HepG2 (cell line): ENCODE data around the gene DLL4. TPM values are rescaled to one million over a fixed set of nuclear protein-coding genes. Genes with fewer than 3 reads are reported as not detected.

Source experiments
- ATAC-seq: fragments of 200-7000 bp; cut with Tn5 transposase; 3 replicates; pipeline ENCODE4 v1.9.1; 2020; ENCODE audit warnings: mild to moderate bottlenecking, moderate library complexity
- BruUV-seq: library from RNA; stranded (reverse); fragments of 400-500 nt; replicated peaks from 2 replicates; lab custom pipeline; 2021; lab: Mats Ljungman, UMichigan
- CTCF ChIA-PET: fragments of 300-600 bp; formaldehyde crosslinking; extraction: SDS; loops from one replicate; lab custom pipeline; 2021; ENCODE audit warnings: low total read pairs, inconsistent platforms, low intra/inter-chr PET ratio; lab: Yijun Ruan, JAX
- POLR2A ChIA-PET: fragments of 350-600 bp; sonication (Branson Sonifier 250); formaldehyde crosslinking; loops from one replicate; lab custom pipeline; 2020; ENCODE audit warnings: antibody characterized with exemption, inconsistent platforms; lab: Yijun Ruan, JAX
- DNase-seq: peaks from one replicate; pipeline ENCODE4 v3.0.0-alpha.2; 2015; ENCODE audit warnings: low spot score
- FAIRE-seq: peaks from 3 replicates; lab custom pipeline; 2011; peaks lifted over from hg19 to GRCh38; lab: Jason Lieb, UNC
- H2AFZ ChIP-seq: one replicate; pipeline ENCODE4 v1.6.1; 2011; ENCODE audit warnings: low read length, inconsistent platforms
- H3K27ac ChIP-seq: fragments of 300-600 bp; 3 replicates; pipeline ENCODE4 v1.8.0; 2011; ENCODE audit warnings: mixed run types, mild to moderate bottlenecking, mixed read lengths, low read length, inconsistent platforms; ENCODE audit not compliant: insufficient read depth; ENCODE audit errors: extremely low read length
- H3K27me3 ChIP-seq, 2 experiments: fragments of 200-600 bp in 1 of 2; 2 replicates in 1 of 2; 3 replicates in 1 of 2; pipeline versions ENCODE4 v1.6.0 to v1.8.0; 2011; ENCODE audit warnings: low read length in 2 of 2, mild to moderate bottlenecking in 2 of 2, moderate library complexity in 2 of 2, inconsistent platforms in 1 of 2; ENCODE audit not compliant: insufficient read depth in 2 of 2, control insufficient read depth in 1 of 2
- H3K36me3 ChIP-seq, 2 experiments: fragments of 200-600 bp in 1 of 2; replicated peaks in 1 of 2; 2 replicates in 1 of 2; 3 replicates in 1 of 2; pipeline versions ENCODE4 v1.5.1 to v1.8.0; 2011; ENCODE audit warnings: low read length in 2 of 2, inconsistent platforms in 1 of 2; ENCODE audit not compliant: insufficient read depth in 2 of 2, control insufficient read depth in 1 of 2
- H3K4me1 ChIP-seq: 2 replicates; pipeline ENCODE4 v1.5.1; 2012; ENCODE audit warnings: low read length, inconsistent platforms; ENCODE audit not compliant: insufficient read depth
- H3K4me2 ChIP-seq: 2 replicates; pipeline ENCODE4 v1.6.0; 2011; ENCODE audit warnings: low read depth, low read length, inconsistent platforms
- H3K4me3 ChIP-seq, 3 experiments: fragments of 200-600 bp in 1 of 3; sonication (generic), shearing (Covaris generic) in 1 of 3; replicated peaks in 1 of 3; 2 replicates each; pipeline ENCODE4 v1.5.1; 2011 to 2016; ENCODE audit warnings: low read length in 3 of 3, inconsistent platforms in 2 of 3, low read depth in 2 of 3, mild to moderate bottlenecking in 2 of 3, control low read depth in 1 of 3, mixed read lengths in 1 of 3; ENCODE audit not compliant: insufficient read depth in 1 of 3
- H3K79me2 ChIP-seq: one replicate; pipeline ENCODE4 v1.6.1; 2011; ENCODE audit warnings: low read length, inconsistent platforms; ENCODE audit not compliant: insufficient read depth
- H3K9ac ChIP-seq: 2 replicates; pipeline ENCODE4 v1.6.0; 2011; ENCODE audit warnings: mild to moderate bottlenecking, low read depth, low read length, inconsistent platforms; ENCODE audit not compliant: insufficient read depth
- H3K9me3 ChIP-seq: 2 replicates; pipeline ENCODE4 v1.5.1; 2012; ENCODE audit warnings: mild to moderate bottlenecking, low read length
- H4K20me1 ChIP-seq: 2 replicates; pipeline ENCODE4 v1.6.0; 2011; ENCODE audit warnings: inconsistent platforms, mild to moderate bottlenecking, low read length, moderate library complexity; ENCODE audit not compliant: insufficient read depth
- ATF1 ChIP-seq: IDR thresholded peaks from 2 replicates; pipeline ENCODE4 v1.6.1; 2016; ENCODE audit warnings: mild to moderate bottlenecking, control low read depth
- ETV5 ChIP-seq: IDR thresholded peaks from 2 replicates; pipeline ENCODE4 v1.6.1; 2018; ENCODE audit warnings: missing biosample characterization, missing genetic modification reagents, inconsistent platforms, borderline replicate concordance
- HNRNPH1 ChIP-seq: fragments of 200-400 bp; formaldehyde crosslinking; optimal IDR thresholded peaks from 2 replicates; pipeline ENCODE3; 2017; ENCODE audit warnings: mild to moderate bottlenecking, low read depth, low read length
- IKZF1 ChIP-seq: fragments of 450-650 bp; IDR thresholded peaks from 2 replicates; pipeline ENCODE4 v1.7.1; 2016
- SP5 ChIP-seq: IDR thresholded peaks from 2 replicates; pipeline ENCODE4 v1.6.1; 2016; ENCODE audit warnings: low read depth, borderline replicate concordance
- TAF1 ChIP-seq: sonication (generic); formaldehyde crosslinking; IDR thresholded peaks from 2 replicates; pipeline ENCODE4 v1.4.0; 2020; ENCODE audit warnings: missing genetic modification reagents
- TRIM24 ChIP-seq: sonication (generic); formaldehyde crosslinking; IDR thresholded peaks from 2 replicates; pipeline ENCODE4 v1.8.0; 2022; ENCODE audit warnings: mild to moderate bottlenecking, missing genetic modification reagents
- ZNF143 ChIP-seq: sonication (generic); formaldehyde crosslinking; IDR thresholded peaks from 2 replicates; pipeline ENCODE4 v1.4.0; 2020; ENCODE audit warnings: missing genetic modification reagents
- ZNF510 ChIP-seq: sonication (generic); formaldehyde crosslinking; IDR thresholded peaks from 2 replicates; pipeline ENCODE4 v1.4.0; 2020; ENCODE audit warnings: low read depth, mild to moderate bottlenecking, missing genetic modification reagents
- ZNF619 ChIP-seq: sonication (generic); formaldehyde crosslinking; IDR thresholded peaks from 2 replicates; pipeline ENCODE4 v1.4.0; 2020; ENCODE audit warnings: mild to moderate bottlenecking, missing genetic modification reagents
- ZNF652 ChIP-seq: IDR thresholded peaks from 2 replicates; pipeline ENCODE4 v1.6.1; 2016; ENCODE audit warnings: low read depth, borderline replicate concordance
- ZNF883 ChIP-seq: sonication (generic); formaldehyde crosslinking; IDR thresholded peaks from 2 replicates; pipeline ENCODE4 v1.5.1; 2020; ENCODE audit warnings: mild to moderate bottlenecking, missing genetic modification reagents; ENCODE audit errors: not compliant biosample characterization
- WGBS: methylation state at CpG from one replicate; pipeline ENCODE4 v1.1.6; 2017; ENCODE audit warnings: low lambda C conversion rate; 5-methylcytosine and 5-hydroxymethylcytosine counted together
- in situ Hi-C: cut with HindIII; loops from 2 replicates; pipeline ENCODE4 v1.10.0; 2017; ENCODE audit warnings: low pct_unique_long_range_greater_than_20kb; ENCODE audit not compliant: extremely low pct_ligation_motif_present
- intact Hi-C: fragments of 100-400 bp; cut with micrococcal nuclease; formaldehyde crosslinking; loops from one replicate; pipeline ENCODE4 v1.10.0; 2022; ENCODE audit not compliant: unreplicated experiment
- polyA plus RNA-seq, 8 experiments: library from polyadenylated mRNA; depleted of rRNA in 3 of 8; stranded (reverse) in 7 of 8; unstranded in 1 of 8; fragments of >200 nt; fragmentation: Illumina TruSeq in 4 of 8; extraction: Trizol in 4 of 8; gene quantifications; 2 replicates each; pipeline versions ENCODE4 v1.2.1 to v1.2.3, GENCODE V29; 2011 to 2016; ENCODE audit warnings: low read depth in 4 of 8, missing spikeins in 1 of 8, mixed read lengths in 1 of 8; ENCODE audit not compliant: insufficient read depth in 1 of 8
- total RNA-seq, 5 experiments: library from RNA; depleted of rRNA; stranded (reverse); fragments of >200 nt; fragmentation: Illumina TruSeq; extraction: Trizol; gene quantifications; 2 replicates each; pipeline ENCODE4 v1.2.3, GENCODE V29; 2016; ENCODE audit warnings: low read depth in 1 of 5
- TF ChIP-seq, protein P1 (sequence below): sonication (generic); formaldehyde crosslinking; IDR thresholded peaks from 2 replicates; pipeline ENCODE4 v1.4.0; 2020; ENCODE audit warnings: mild to moderate bottlenecking, missing genetic modification reagents
- TF ChIP-seq, protein P2 (sequence below): IDR thresholded peaks from 2 replicates; pipeline ENCODE4 v1.6.1; 2012; ENCODE audit warnings: inconsistent platforms
- TF ChIP-seq, protein P3 (sequence below): sonication (generic); formaldehyde crosslinking; IDR thresholded peaks from 2 replicates; pipeline ENCODE4 v1.5.1; 2020; ENCODE audit warnings: mild to moderate bottlenecking, missing genetic modification reagents, moderate library complexity
- TF ChIP-seq, protein P4 (sequence below): sonication (generic); formaldehyde crosslinking; IDR thresholded peaks from 2 replicates; pipeline ENCODE4 v1.4.0; 2020; ENCODE audit warnings: mild to moderate bottlenecking, missing genetic modification reagents
- TF ChIP-seq, protein P5 (sequence below): sonication (generic); formaldehyde crosslinking; IDR thresholded peaks from 2 replicates; pipeline ENCODE4 v1.9.0; 2022; ENCODE audit warnings: low read depth, missing genetic modification reagents

Gene DLL4
- total and polyA plus RNA-seq, 2 of the 13 experiments (the other 11 are each of a cell fraction or from before 2014, with no cell fraction given), result 0.20 to 0.25 TPM

DNA sequence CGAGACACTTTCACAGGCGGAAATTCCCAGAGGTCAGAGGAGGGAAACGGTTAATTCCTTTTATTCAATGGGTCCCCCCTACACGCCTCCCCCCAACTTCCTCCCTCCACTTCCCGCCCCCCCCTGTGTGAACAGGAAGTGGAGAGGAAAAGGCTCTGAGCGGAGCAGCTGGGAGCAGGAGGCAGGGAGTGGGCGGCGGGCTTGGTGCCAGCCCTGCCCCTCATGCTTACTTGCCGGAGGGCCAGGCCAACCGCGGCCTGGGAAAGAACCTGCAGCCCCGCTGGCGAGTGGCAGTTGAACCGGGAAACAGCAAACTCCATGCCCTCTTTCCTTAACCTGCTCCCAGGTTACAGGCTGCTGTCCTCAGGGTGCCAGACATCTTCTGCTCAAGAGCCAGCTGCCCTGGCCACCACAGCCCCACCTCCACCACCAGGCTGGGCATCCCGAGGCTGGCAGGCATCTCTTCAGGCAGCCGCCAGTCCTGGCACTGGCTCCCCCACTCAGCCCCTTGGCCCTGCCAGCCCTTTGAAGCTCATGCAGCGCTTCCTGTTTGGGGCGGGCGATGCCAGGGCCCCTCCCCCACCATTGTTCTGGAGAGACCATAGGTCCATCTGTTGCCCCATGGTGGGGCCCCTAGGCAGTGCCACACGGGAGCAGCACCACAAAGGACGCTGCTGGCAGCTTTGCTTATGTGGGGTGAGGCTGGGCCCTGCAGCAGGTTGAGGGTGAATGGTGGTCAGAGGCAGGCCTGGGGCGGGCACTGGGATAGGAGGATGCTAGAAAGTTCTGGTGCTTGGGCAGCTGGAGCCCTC, 21.9 kb upstream of the DLL4 start:
- intact Hi-C loops, result loop anchor here (1.0 to 5.0 kb wide), 3 partner anchors 35 to 425 kb away; partner anchors contain the start of genes NUSAP1 and OIP5
- ATAC-seq (peak; percentile 10), DNase-seq (no peak), FAIRE-seq (no peak)
- POLR2A ChIA-PET, result interaction anchor here (1.0 to 2.1 kb wide), 5 partner anchors 11 to 34 kb away, joined by 3 to 6 read pairs (median 4); partner anchors contain the start of genes DLL4 and VPS18
- Histone ChIP-seq H4K20me1 (no peaks in the 10 kb centered on the region), H3K9me3 (no peaks in the 10 kb centered on the region), H3K9ac (peak overlapping the region; percentile 61), H3K4me2 (peak overlapping the region; percentile 98), H3K4me1 (peaks cover 60% of the 10 kb centered on the region), H3K27ac (no peak overlapping the region), H3K36me3 (peaks cover 7 to 17% of the 10 kb centered on the region in 2 experiments; a peak in 4 of 5 replicates), H3K27me3 (no peaks in the 10 kb centered on the region; a peak in 1 of 5 replicates), H2AFZ (no peak overlapping the region), H3K79me2 (no peaks in the 10 kb centered on the region), H3K4me3 (peak overlapping the region; percentile 62 to 83 (median 67))
- BruUV-seq, result no TSS peak
- WGBS, result 11% methylated on average over 11 of the region's 22 CpGs
- in situ Hi-C loops, result loop anchor here (5.0 kb wide), 1 partner anchor 115 kb away; no protein-coding TSS in a partner anchor
- CTCF ChIA-PET, result interaction anchor here (0.7 to 4.4 kb wide), 4 partner anchors 10 to 277 kb away, joined by 3 to 44 read pairs (median 3); no protein-coding TSS in a partner anchor
- no peak for TF ChIP-seq TRIM24 (CRISPR knock-in tag)
- TF ChIP-seq ZNF652 (CRISPR knock-in tag), result peak; percentile 52
- peak; percentile 17; the same call in 1 of the 2 replicates for TF ChIP-seq TAF1 (CRISPR knock-in tag)
- no peak for TF ChIP-seq ETV5 (CRISPR knock-in tag)
- TF ChIP-seq, protein P1, sequence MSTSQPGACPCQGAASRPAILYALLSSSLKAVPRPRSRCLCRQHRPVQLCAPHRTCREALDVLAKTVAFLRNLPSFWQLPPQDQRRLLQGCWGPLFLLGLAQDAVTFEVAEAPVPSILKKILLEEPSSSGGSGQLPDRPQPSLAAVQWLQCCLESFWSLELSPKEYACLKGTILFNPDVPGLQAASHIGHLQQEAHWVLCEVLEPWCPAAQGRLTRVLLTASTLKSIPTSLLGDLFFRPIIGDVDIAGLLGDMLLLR (CRISPR knock-in tag), result no peak
- TF ChIP-seq, protein P2, sequence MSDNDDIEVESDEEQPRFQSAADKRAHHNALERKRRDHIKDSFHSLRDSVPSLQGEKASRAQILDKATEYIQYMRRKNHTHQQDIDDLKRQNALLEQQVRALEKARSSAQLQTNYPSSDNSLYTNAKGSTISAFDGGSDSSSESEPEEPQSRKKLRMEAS, result no peak; the same call in 1 of the 2 replicates
- TF ChIP-seq, protein P3, sequence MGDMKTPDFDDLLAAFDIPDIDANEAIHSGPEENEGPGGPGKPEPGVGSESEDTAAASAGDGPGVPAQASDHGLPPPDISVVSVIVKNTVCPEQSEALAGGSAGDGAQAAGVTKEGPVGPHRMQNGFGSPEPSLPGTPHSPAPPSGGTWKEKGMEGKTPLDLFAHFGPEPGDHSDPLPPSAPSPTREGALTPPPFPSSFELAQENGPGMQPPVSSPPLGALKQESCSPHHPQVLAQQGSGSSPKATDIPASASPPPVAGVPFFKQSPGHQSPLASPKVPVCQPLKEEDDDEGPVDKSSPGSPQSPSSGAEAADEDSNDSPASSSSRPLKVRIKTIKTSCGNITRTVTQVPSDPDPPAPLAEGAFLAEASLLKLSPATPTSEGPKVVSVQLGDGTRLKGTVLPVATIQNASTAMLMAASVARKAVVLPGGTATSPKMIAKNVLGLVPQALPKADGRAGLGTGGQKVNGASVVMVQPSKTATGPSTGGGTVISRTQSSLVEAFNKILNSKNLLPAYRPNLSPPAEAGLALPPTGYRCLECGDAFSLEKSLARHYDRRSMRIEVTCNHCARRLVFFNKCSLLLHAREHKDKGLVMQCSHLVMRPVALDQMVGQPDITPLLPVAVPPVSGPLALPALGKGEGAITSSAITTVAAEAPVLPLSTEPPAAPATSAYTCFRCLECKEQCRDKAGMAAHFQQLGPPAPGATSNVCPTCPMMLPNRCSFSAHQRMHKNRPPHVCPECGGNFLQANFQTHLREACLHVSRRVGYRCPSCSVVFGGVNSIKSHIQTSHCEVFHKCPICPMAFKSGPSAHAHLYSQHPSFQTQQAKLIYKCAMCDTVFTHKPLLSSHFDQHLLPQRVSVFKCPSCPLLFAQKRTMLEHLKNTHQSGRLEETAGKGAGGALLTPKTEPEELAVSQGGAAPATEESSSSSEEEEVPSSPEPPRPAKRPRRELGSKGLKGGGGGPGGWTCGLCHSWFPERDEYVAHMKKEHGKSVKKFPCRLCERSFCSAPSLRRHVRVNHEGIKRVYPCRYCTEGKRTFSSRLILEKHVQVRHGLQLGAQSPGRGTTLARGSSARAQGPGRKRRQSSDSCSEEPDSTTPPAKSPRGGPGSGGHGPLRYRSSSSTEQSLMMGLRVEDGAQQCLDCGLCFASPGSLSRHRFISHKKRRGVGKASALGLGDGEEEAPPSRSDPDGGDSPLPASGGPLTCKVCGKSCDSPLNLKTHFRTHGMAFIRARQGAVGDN (CRISPR knock-in tag), result peak; percentile 59
- TF ChIP-seq, protein P4, sequence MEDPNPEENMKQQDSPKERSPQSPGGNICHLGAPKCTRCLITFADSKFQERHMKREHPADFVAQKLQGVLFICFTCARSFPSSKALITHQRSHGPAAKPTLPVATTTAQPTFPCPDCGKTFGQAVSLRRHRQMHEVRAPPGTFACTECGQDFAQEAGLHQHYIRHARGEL (CRISPR knock-in tag), result no peak
- TF ChIP-seq HNRNPH1, result no peak
- TF ChIP-seq SP5 (CRISPR knock-in tag), result 0 out of 2 replicates have a peak, but pooled peaks have one; percentile 9
- no peak for TF ChIP-seq ZNF510 (CRISPR knock-in tag)
- no peak for TF ChIP-seq ZNF883
- TF ChIP-seq, protein P5, sequence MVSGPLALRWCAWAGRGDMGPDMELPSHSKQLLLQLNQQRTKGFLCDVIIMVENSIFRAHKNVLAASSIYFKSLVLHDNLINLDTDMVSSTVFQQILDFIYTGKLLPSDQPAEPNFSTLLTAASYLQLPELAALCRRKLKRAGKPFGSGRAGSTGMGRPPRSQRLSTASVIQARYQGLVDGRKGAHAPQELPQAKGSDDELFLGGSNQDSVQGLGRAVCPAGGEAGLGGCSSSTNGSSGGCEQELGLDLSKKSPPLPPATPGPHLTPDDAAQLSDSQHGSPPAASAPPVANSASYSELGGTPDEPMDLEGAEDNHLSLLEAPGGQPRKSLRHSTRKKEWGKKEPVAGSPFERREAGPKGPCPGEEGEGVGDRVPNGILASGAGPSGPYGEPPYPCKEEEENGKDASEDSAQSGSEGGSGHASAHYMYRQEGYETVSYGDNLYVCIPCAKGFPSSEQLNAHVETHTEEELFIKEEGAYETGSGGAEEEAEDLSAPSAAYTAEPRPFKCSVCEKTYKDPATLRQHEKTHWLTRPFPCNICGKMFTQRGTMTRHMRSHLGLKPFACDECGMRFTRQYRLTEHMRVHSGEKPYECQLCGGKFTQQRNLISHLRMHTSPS (CRISPR knock-in tag), result peak; percentile 99
- no peak for TF ChIP-seq ATF1 (CRISPR knock-in tag)
- TF ChIP-seq IKZF1, result no peak
- no peak for TF ChIP-seq ZNF619 (CRISPR knock-in tag)
- no peak for TF ChIP-seq ZNF143 (CRISPR knock-in tag)
